HPDE6-E6E7 (cell line): ENCODE data around the gene PPFIA4.
"Not testable (repeated sequence)": the region's sequence is repeated elsewhere in the genome, so short reads cannot be mapped to it uniquely, and the experiment has no call there.

ENCODE experiments used
- DNase-seq: peaks from one replicate; pipeline ENCODE4 v3.0.0; 2011; ENCODE audit warnings: missing footprints; ENCODE audit errors: extremely low spot score

Gene PPFIA4

DNA sequence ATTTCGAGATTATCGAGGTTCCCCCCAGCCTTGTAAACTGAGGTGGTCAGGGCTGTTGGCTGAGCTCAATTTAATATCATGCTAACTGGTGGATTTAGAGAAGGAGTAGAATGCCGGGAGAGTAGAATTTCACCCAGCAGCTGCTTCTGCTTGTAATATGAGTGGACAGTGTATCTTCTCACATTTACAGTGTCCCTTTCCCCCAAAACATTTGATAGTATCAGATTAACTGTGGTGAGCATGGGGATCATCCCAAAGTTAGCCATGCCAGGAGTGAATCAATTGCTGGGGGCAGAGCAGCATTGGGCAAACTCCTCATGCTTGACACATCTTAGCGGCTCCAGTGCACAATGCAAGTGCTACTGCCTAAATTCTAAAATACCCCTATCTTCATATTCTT, 9.2 kb upstream of the PPFIA4 start:
- no peak for DNase-seq

DNA sequence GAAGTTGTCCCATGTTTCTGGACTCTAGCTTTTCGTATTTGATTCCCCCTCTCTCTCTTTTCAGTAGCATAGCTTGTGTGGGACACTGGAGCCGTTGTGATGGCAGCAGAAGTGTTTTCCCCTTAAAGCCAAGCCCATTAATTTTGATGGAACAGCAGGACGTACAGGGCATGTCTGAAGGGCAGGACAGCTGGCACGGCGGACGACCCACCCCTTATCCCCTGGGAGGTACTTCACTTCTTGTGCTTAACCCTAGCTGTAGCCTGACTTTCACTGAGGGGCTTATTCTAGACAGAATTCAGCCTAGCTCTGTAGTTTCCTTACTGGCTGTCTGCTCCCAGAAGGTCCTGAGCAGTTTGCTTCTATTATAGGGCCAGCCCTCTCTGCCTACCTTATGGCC, 8.6 kb upstream of the PPFIA4 start:
- DNase-seq = no peak

DNA sequence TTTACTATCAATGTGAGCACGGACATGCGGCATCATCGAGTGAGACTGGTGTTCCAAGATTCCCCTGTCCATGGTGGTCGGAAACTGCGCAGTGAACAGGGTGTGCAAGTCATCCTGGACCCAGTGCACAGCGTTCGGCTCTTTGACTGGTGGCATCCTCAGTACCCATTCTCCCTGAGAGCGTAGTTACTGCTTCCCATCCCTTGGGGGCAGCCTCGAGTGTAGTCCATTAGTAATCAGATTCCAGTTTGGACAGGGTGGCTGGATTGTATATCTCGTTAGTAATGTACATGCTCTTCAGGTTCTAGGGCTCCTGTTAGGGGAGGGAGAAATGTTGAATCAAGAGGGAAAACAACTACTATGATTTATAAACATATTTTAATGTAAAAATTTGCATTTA, 3.4 kb upstream of the PPFIA4 start:
- not testable (repeated sequence) for DNase-seq

DNA sequence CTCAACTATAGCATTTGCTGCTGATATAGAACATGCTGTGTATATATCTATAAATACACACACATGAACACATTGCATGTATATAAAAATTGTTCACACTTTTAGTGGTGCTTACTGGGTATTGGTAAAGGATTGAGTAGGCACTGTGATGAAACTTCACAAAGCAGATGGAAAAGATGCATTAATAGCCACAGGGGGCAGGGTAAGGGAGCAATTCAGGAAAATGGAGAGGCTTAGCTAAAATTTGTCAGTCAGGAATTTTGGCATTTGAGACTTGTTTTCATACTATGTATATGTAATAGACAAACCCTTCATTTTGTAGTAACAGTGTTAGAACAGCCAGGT, 633 bp upstream of the PPFIA4 start:
- DNase-seq = no peak

DNA sequence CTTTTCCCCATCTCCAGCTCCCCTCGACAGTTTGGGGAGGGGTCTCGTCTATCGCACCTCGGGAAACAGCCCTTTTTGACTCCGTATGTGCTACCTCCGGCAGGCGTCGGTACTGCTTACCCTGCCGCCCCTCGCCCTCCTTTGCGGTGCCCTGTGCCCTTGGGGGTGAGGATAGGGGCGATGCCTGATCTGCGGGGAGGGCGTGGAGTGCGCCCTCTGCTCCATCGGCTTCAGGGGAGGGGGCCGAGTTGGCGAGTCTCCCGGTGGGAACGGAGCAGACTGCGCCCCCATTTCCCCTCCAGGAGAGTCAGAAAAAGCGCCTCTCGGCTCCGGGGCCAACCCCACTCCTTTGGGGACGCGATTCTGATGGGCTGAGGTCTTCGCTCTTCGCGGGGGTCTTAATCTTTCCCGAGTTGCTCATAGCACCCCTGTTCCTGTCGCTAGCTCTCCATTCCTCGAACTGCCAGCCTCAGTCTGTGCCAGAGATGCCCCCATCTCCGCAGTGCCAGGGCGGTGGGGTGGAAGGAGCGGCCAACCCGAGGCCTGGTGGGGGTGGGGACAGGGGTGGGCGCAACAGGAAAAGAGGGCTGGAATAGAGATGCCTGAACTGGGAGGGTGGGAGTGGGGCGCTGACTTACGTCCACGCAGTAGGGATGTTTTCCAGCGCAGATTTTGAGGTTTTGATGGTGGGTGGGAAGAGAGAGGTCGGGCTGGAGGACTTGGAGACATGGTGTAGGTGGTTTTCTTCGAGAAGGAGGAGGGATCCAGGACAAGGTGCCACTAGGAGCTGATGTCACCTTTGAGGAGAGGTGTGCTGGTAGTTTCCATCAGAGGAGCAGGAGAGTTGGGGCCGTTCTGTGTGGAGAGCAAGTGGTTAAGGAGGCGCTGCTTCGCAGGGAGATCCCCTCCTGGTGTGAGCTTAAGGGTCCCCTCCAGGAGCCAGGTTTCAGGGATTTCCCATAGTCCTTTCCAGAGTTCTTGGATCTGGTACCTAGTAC, 674 bp downstream of the PPFIA4 start:
- DNase-seq = no peak

DNA sequence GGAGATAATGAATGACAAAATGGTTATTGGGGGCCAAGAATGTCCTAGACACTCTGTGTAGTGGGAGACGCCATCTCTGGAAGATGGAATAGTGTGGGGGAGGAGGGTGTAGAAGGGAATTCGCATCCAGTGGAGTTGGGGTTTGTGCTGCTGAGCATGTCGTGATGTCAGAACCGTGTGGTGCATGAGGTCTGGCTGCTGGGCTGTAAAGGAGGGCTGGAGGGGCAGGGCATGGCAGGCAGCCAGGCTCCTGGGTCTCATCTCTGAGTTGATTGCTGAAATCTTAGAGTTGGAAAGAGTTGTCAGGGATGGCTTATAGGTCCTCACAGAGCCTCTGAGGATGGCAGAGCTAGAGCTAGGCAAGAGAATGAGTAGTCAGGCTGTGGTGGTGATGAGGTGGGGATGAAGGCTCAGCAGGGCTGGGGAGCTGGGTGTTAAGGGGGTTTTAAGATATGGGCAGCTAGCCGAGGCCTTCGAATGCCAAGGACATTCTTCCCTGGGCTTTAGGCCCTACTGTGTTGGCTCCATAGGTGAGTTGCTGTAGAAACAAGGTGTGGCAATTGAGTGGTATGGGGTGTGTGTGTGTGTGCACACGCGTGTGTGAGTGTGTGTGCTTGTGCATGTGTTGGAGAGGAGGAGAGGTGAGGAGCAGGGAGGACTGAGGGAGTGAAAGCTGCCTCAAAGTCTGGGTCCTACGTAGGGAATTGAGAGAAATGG, 1.9 kb downstream of the PPFIA4 start:
- DNase-seq = no peak

DNA sequence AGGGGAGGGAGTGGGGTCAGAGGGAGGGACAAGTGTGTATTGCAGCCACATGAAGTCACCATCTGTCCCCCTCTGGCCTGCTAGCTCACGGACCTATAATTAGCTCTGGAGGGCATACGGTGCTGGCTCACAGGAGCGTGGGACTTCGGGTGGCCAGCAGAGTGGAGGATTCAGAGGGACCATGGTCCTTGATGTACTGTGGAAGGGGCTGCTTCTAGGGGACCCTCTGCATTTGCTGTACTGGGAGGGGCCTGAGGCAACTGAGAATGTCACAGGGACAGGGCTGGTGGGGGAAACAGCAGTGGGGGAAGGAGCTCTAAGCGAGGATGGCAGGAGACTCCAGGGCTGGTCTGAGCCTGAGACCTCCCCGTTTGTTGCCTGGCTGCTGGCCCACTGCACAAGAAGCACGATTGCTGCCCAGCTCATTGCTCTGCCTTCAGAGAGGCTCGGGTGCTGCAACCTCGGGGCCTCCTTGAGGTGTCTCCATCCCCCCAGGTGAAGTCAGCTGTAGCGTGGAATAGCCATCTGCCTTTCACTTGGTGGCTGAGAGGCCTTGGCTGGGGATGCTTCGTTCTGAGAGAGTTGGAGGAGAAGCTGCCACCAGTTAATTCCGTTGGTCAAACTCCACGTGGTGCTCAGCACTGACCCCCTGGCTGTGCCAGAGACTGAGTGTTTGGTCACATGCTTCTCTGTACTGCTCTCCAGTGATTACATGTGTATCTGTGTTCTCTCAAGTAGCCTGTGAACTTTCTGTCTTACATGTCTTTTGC, 2.7 kb downstream of the PPFIA4 start:
- no peak for DNase-seq

DNA sequence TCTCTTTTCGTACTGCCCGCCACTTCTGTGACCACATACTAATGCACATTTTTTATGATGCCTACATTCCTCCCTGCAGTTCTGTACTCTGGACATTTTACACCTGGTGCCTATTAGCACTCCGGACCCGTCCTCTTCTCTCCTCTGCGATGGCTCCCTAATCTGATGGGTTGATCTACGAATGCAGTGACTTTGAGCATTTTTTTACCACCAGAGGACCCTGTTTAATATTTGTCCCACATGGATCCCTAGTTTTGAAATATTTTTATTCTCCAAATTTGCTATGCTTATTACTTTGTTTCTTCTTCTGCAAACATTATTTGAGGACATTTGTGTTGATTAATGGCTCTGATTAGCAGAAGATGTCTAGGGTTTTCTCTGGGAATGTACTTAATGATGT, 5.2 kb downstream of the PPFIA4 start:
- no peak for DNase-seq

DNA sequence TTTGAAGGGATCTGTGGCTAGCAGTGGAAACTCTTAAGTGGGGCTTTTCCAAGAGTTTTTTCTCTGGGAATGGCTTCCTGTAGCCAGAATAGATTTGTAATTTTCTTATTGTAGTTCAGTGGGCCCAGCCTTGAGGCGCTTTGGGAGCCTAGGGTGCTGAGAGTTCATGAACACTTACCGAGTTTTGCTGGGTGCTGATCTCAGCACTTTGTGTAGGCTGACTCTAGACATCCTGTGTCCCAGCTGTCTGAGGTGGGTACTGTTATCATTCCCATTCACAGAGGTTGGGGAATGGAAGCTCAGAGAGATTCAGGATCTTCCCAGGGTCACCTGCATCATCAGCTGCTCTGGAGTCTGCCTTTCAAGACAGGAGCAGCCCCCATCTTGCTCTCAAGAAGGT, 7.0 kb downstream of the PPFIA4 start:
- DNase-seq = no peak

DNA sequence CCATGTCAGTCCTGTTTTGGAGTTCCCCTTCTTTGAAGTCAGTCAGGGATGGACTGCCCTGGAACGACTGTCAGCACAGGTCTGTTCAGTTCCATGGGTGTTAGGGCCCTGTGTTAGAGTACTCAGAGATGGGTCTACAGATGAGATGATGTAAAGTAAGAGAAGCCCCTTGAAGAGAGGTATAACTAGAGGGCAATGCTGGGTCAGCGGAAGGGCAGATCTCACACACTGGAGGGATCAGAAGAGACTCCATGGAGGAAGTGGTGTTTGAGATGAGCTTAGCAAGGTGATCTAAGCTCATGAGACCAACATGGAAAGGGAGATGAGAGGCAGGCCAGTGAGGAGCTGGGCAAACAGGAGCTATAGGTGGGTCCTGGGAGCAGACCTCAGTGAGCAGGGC, 7.6 kb downstream of the PPFIA4 start:
- no peak for DNase-seq

DNA sequence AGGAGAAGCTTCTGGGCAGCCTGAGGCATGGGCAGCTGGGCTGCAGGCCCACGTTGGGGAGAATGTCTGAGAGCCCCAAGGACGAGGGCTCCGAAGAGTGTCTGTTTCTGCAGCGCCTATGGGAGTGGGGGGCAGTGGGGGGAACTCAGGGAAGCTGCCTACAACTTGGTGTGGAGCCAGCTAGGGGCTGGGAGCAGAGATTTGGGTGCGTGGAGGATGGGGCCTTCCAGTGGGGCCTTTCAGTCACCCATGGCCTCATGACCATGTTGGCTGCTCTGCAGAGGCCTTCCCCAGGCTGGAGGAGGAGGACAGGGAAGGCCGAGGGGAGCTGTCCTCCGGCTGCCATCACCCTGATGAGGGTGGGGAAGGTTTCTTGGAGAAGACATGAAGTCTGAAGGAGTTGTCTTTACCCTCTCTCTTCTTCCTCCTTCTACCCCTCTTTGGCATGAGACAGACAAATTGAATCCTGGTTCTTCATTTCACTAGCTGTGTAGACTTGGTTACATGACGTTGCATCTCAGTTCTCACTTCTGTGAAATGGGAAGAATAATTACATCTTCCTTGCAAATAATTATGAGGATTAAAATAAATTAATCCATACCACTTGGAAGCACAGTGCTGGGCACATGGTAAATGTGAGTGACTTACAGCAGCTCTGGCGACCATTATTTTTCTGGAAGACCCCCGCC, 8.3 kb downstream of the PPFIA4 start:
- DNase-seq = no peak

DNA sequence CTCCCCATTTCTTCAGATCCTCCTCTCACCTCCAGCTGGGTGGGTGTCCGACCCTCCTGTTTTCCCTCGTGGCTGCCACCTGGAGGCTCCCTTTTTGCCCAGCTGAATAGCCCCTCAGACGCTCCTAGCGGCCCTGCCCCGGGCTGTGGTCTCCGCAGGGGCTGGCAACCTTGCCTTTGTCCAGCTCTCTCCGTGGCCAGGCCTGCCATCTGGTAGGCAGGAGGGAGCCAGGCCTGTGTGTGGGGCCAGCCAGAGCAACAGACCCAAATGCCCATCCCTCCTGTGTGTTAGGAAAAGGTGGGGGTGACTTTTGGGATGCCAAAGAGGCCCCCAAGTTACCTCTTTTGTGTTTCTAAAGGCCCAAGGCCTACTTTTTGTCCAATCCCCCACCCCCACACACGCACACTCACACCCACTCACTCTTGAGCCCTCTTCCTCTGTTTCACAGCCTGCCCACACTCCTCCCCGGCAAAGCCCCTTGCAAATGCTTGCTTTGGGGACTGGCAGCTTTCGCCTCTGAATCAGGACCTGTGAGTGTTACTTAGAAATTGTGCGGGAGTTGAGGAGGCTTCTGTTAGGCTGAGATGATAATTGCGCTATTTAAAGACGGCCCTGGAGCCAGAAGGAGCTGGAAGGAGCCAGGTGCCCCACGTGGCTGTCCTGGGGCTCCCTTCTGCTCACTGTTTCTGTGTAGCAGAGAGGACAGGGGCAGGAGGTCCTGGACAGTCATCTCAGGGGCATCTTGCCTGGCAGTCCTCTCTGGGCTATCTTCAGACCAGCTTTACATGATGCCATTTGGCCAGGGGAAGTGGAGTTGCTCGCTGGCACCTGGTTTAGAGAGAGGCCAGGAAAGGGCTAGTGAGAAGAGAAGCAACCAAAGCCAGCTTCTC, 9.1 kb downstream of the PPFIA4 start:
- DNase-seq = no peak

DNA sequence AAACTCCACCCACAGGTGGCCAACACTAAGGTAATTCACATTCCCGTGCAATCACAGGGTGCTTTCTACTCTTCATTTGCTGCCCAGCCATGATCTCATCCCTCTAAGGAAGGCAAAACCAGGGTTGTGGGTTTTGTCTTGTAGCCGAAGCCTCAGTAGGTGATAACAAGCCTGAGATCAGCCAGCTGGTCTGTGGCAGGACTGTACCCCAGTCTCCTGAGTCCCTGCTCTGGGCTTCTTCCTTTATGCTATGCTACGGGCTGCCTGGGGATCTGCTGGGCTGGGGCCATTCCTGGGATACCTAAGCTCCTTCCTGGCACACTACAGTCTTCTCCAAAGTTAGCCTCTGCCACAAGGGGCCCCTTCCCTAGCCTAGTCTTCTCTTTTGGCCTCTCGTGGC, 9.8 kb downstream of the PPFIA4 start:
- no peak for DNase-seq

DNA sequence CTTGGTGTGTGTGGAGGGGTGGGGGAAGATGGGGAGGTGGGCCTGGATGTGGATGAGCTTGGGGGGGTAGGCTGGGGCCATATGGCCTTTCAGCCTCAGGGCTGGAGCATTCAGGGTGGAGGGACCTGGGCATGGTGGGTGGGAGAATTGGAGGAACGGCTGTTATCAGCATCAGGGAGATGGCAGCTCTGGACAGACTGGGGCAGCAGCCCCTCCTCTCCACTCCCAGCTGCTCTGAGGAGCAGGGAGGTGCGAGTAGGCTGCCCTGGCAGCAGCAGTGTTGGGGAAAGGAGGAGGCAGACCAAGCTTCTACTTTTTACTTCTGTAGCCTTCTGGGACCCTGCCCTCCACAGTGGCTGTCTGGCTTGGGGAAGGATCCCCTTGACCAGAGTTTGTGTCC, 10.2 kb downstream of the PPFIA4 start:
- no peak for DNase-seq

DNA sequence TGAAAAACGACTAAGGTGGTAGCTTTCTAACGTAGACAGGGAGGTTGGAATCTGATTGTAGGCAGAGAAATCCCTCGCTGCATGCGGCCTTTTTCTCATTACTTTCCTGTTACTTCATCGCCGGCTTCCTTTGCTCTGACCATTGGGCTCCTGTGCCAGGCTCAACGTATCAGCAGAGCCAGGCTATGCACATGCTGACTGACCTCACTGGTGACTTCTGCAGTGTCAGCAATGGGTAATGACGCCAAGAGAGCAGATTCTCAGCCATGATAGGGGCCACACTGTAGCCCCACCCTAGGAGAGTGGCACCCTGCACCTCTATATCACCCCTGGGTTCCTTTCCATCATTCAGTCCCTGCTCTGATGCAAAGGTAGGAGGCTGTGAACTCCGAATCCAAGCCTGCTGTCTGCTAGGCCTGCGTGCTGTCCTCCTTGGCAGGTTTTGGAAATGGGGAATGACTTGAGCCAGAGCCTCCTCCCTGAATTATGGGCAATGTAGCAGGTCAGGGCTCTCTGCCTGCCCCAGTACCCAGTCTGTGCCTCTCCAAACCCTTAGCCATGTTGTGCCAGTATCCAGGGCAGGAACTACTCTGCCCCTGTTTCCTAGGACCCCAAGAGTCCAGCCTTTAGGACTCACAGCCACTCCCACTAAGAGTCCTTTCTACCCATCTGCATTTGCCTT, 11.4 kb downstream of the PPFIA4 start:
- no peak for DNase-seq

DNA sequence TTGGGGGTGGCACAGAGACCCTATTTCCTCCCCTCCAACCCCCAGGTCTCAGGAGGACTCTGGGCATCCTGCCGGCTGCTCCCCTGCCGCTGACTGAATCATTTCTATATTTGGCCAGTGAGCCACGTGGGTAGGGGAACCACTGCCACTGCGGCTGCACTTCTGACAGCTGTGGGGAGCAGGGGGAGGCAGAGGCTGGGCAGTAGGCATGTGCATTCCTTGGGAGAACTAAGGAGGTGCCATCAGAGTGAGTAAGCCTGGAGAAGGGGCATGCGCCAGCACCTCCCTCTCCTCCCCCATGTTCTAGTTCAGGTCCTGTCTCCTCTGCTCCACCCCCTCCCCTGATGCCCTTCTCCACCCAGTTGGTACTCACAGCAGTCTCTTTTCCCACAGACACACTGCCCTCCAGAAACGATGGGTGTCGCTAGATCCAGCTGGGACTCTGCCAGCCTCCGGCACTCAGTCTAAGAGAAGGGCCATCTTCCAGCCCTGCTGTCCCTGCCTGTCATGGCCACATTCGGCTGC, 12.0 kb downstream of the PPFIA4 start:
- peak; percentile 46 for DNase-seq

DNA sequence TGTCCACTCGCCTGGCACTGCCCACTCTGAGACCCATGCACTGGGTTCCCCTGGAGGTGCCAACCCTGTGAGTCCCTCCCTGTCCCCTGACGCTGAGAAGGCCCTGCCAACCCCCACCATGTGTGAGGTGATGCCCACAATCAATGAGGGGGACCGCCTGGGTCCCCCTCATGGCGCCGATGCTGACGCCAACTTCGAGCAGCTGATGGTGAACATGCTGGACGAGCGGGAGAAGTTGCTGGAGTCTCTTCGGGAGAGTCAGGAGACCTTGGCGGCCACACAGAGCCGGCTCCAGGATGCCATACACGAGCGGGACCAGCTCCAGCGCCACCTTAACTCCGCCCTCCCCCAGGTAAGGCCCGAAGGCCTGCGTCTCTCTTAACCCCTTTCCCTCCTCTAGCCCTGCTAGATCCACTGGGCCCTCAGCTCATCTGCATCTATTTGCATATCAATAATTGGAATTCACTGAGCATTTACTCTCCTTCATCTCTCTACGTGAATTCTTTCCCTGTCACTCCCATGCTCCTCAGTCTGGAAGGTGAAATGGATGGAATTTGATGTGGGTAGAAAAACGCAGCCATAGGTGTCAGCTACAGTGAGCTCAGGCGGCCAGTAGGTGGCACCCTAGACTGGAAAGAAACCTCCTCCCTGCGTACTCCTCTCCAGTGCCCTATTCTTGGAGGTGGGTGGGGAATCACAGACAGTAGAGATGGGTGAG, 12.8 kb downstream of the PPFIA4 start:
- DNase-seq = peak; percentile 61

DNA sequence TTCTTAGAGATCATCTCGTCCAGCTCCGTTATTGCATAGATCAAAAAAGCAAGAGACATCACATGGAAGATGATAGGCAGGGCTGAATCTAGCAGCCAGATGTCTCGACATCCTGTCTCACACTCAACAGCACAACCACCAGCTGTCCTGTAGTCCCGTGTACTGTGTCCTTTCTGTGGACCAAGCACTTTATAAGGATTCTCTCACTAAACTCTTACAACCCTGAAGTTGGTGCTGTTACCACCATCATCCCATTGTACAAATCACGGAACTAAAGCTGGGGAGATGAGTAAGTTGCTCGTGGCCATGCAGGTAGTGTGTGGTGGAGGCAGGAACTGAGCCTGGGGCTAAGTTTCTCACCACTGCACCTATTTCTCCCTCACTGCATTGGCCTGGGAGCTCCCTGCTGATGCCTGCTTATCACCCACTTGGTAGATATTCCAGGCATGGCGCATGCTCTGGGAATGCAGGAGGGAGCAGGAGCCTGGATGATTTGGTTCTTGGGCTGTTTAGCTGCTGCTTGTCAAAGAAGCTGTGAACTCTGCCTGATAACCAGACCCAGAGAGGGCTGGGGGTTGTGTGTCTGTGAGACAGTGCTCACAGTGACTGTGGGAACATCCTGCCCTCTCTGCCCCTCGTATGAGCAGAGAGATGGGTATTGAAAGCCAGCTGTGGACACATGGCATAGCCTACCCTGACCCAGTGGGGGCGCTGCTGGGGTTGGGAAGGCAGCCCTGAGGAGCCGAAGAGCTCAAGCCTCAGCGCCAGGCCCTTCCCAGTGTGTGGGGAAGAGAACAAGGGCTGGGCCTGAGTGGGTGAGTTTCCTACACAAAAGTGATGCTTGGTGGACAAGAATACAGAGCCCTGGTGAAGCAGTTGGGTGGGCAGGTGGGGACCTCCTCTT, 13.6 kb downstream of the PPFIA4 start:
- DNase-seq = no peak
